ENCODE measurements around the gene HOXD9. TPM values are rescaled to one million over a fixed set of nuclear protein-coding genes. Genes with fewer than 3 reads are reported as not detected.

The HOXD9 gene
- polyA plus RNA-seq, 4 donors: 58.0 to 106 (median 69.1) TPM

DNA sequence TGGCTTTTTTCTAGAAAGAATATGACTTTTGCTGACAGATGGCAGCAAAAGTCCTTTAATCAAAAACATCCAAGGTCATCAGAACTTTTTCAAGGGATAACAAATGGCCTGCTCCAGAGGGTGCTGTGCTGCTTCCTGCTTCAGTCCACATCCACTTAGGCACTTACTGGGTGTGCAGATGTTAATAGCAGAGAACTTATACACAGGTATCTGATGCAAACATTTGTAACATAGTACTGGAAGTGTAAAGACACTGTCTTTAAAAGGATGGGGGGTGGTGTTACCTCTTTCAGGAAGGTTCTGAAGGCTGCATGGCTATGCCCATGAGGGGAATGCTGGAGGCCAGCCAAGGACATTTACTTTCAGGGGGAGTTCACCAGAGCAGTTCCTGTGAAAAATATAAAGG lies 12.5 kb downstream of the HOXD9 start:
- no peak for DNase-seq (ENCODE audit: low read depth in 4 of 4, low spot score in 3 of 4)

DNA sequence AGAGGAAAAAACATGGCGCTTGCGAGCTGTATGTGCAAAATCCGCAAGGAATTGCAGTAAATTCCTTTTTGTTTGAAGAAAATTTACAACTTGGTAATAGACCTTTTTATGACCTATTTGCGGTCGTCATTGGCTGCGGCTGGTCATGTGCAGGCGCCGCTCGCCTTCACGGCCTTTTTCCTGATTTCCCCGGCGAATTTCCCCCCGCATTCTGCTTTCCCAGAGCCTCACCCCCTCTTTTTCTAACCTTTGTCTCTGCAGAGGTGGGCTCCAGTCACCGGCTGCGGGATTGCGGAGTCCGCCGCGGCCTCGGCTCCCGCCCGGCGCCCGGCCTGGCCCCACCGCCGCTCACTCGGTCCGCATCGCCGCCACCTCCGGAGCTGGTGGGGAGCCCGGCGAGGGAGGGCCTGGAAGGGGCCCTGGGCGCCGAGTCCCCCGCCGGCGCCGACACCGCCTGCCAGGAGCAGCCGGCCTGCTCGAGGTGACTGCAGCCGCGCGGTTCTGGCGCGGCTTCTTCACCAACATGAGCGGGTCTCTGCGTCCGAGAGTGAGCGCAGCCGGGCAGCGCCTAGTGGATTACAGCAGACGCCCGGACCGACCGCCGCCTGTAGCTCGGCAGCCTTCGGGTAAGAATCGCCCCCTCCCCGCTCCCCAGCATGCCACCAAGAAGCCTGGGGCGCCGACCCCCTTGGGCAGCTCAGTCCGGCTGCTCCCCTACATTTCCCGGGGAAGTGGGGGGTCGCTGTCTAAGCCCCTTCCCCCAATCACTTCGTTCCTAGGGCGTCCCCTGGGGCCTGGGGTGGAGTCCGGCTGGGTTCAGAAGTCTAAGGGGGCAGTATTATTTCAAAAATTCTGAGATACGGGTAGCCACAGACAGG lies 14.1 kb downstream of the HOXD9 start:
- no peak for DNase-seq (ENCODE audit: low read depth in 4 of 4, low spot score in 3 of 4)

DNA sequence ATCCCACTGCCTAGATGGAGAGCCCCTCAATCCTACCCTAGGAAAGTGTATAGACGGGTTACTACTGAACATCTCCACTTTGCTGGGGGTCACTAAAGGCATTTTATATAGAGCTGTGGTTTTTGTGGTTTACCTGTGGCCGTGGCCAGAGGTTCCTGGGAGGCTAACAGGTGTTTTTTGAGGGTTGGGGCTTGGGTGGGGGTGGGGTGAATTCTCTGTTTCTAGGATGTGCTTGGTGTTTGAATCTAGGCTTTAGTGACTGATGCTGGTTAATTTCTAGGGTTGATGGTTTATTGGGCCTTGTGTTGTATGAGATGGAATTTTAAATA lies 14.7 kb downstream of the HOXD9 start:
- no peak for DNase-seq (ENCODE audit: low read depth in 4 of 4, low spot score in 3 of 4)

DNA sequence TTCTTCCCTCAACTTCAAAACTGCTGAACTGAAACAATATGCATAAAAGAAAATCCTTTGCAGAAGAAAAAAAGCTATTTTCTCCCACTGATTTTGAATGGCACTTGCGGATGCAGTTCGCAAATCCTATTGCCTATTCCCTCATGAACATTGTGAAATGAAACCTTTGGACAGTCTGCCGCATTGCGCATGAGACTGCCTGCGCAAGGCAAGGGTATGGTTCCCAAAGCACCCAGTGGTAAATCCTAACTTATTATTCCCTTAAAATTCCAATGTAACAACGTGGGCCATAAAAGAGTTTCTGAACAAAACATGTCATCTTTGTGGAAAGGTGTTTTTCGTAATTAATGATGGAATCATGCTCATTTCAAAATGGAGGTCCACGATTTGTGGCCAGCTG lies 15.4 kb downstream of the HOXD9 start:
- DNase-seq (ENCODE audit: low read depth in 4 of 4, low spot score in 3 of 4): no peak

DNA sequence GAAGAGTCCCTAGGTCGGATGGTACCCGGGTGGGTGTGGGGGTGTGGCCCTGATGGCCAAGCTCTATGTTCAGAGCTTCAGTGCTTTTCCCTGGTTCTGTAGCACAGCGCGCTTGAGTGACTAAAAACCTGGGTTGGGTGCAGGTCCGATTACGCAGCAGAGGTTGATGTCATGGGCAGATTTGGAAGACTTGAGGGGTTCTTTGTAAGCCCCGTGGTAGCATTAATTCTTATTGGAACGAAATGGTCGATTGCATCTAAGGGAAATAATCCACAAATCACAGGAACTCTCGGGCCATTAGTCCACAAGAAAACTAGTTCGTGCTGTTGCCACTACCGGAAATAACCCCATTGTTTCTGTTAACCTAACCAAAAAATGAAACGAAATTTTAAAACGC lies 16.0 kb downstream of the HOXD9 start:
- no peak for DNase-seq (ENCODE audit: low read depth in 4 of 4, low spot score in 3 of 4)

DNA sequence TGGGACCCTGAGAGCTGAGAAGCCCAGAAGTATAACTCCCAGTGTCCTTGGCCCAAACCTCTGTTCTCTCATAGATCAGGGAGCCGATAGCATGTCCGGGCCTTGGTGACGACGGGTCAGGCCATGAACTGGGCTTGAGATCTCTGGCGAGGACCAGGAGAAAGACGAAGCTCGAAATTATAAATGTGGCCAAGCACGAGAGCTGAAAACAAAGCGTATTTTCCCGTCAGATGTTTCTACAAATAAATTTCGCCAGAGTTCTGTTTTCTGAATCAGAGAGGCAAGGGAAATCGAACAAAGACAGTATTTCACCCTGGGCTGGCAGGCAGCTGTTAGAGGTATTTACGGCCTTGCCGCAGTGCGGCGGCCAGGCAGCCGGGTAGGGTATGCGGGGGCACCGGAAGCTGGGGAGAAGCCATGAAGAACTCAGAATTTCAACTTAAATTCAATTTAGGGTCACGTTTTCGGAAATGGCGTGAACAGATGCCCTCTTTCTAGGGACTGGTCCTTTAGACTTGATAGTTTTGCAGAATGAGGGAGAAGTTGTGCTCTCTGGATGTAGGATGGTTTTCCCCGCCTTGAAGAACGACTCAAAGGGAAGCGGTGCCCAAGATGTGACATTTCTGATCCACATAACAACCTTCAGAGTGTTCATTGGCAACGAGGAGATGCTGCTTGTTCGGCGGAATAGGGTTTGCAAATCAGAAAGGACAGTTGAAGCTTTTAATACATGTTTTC lies 16.6 kb downstream of the HOXD9 start:
- DNase-seq (ENCODE audit: low read depth in 4 of 4, low spot score in 3 of 4): no peak

DNA sequence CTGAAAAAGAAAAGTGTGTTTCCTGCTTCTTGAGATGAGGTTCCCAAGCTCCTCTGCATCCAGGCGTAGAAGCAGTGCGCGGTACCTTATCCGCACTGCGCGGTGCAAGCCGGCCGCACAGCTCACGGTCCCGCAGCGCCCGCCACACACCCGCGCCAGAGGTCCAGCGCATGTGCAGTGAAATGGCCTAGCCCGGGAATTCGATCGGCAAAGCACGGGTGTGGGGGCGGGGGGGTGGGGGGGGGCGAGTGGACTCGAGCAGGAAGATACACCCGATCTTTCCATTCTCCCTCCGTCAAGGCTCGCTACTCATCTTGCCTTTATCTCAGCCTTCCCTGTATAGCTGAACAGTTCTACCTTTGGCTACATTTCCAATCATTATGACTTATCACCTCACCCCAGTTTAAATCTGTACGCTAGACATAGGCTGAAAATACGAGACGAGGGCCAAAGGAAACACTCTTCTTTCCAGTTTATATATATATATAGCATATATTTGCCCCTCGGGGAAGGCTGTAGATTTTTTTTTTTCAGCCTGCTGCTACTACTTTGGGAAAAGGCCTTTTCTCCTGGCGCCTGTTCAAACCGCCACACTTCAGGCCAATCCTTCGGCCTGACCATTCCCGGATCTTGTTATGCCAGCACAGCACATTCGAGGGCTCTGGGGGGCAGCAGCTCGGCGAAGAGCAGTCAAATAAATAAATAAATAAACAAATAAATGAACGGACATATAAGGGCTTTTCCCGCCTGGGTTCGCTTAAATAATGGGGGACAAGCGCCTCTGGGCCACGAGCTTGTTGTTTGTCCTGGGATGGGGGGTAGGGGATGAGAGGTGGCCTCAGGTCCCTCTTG lies 17.4 kb downstream of the HOXD9 start:
- no peak for DNase-seq (ENCODE audit: low read depth in 4 of 4, low spot score in 3 of 4)

DNA sequence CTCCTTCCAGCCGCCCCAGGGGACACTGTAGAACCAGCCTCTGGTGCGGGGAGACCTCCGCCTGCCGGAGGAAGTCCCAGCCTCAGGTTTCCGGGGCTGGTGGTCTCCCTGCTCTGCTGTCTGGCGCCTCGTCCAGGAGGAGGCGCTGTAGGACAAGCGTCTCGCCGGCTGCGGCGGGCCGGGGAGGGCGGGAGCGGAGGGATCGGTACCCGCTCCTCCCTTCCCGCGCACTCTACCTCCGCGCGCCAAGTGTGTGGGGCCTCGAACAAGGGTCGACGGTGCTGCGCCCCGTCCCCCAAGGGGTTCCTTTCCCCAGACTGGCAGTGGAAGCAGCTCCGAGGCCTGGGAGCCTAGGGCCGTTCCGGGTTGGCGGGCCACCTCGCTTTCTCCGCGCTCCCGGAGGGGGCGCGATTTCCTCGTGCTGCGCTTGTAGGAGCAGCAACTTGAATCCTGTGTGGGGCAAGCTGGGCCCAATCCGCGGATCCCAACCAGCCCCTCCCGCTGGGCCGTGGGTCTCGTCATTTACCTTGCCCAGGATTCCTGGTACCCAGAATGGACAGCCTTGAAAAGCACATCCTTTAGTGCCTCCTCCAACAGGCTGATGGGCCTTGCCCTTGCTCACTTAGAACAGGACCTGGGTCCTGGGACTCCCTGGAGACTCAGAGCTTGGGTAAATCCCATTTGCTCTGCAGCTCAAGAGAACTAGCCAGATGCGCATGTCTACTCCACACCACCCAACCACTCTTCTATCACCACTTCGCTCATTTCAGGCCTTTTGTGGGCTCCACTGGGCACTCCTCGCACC lies 18.2 kb downstream of the HOXD9 start:
- DNase-seq (ENCODE audit: low read depth in 4 of 4, low spot score in 3 of 4): no peak

DNA sequence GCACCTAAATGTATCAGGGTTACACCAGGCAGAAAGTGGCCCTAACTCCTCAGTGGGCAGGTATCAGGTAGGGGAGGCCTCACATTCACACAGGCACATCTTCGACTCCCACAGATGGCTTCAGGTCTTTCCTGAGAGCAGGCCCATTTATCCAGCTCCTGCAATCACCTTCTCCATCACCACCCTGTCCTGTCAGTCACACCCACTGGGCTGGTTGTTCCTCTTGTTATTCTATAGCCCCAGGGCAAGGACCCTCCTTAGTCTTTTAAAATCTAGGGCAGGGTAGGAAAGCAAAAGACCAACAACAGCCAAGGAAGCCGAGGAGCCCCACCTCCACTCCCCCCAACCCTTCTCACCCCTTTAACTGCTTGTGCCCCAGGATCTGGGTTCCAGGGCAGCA lies 19.8 kb downstream of the HOXD9 start:
- no peak for DNase-seq (ENCODE audit: low read depth in 4 of 4, low spot score in 3 of 4)

DNA sequence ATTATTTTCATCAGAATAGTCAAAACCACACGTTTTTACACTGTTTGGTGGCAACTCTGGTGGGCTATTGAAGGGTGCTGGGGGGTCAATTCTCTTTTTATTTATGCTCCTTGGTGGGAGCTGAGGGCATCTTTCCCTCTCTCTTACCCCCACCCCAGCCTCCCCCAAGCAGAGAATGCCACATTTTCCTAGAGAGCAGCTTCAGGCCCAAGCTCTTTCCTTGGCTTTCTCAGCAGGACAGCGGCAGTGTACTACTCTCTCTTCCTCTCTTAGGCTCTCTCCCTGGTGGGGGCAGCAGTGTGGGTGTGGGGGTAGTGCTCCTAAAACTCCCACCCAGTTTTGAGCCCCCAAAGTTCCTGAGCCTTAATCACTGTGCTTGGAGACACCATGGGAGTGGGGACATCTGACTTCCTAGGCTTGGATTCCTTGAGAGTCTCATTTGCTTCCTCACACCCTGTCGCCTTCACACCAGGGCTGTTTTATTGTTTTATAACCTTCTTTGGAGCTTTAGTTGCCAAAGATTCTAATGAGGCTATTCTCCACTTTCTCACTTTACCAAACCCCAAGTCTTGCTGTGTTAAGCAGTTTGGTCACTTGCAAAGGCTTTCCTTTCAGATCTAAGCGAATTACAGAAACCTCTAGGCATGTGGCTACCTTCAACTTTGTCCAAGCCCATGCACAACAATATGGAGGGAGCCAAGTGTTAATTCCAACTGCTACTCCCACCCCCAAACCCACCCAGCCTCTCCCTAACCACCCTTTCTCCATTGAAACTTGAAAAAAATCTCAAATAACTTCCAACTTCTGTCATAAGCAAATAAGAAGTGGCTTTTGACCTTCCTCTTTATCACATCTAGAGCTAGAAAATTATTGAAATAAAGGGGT lies 22.8 kb downstream of the HOXD9 start:
- DNase-seq (ENCODE audit: low read depth in 4 of 4, low spot score in 3 of 4): no peak

DNA sequence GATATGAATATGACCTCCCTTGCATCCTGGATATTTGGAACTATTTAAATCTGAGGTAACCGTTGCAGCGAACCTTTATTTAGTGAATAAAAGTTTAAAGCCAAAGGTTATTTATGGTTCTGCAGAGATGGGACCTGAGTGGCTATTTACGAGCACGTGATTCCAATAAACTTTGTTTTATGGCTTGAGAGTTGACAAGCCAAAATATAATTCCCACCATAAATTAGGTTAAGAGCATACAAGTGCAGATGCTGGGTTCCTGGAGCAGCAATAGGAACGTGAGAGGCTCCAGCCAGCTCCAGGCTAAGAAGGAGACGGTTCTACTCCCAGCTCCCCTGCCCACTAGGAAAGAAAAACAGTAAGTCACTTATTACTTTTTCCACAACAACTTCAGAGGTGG lies 23.6 kb downstream of the HOXD9 start:
- DNase-seq (ENCODE audit: low read depth in 4 of 4, low spot score in 3 of 4): peak in 1 of 4 donors; percentile 70

DNA sequence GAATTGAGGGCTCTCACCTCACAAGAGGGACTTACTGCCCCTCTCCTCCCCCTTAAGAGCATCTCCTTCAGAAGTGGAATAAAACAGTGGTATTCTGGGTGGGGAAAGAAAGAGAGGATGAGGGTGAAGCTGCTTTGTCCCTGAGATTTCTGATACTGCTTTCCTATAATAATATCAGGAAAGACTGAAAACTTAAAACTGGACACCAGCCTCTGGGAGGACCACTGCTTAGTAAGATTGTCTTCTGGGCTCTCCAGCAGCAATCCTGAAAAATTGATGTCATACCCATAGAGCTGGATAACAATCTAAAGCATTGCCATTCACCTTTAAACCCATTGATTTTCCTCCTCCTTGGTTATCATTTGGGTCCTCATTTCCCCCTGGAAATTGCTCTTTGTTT lies 24.1 kb downstream of the HOXD9 start:
- no peak for DNase-seq (ENCODE audit: low read depth in 4 of 4, low spot score in 3 of 4)

DNA sequence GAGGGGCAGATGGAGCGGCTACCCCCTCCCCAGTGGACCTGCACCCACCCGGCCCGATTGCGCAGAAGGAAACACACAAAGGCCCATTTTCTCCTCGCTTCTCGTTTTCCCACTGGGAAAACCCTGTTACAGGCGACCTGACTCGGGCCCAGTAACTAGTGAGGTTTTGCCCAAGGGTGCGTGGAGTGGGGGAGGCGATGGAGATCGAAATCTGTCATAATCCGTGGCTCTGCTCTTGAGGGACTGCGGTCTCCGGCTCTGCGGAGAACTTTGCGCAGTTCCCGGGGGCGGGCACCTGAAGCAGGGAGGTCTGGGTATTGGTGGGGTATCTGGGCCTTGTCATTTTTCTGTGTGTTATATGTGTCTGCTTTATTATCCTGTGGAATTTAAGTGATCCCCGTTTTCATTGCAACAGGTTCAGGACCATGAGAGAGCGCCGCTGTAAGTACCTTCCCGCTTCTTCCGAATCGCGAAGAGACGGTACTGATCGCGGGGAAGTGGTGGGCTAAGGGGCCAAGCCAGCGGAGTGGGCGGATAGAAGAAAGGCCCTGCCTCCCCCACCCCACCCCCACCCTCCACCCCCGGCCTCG lies 24.8 kb downstream of the HOXD9 start:
- no peak for DNase-seq (ENCODE audit: low read depth in 4 of 4, low spot score in 3 of 4)

DNA sequence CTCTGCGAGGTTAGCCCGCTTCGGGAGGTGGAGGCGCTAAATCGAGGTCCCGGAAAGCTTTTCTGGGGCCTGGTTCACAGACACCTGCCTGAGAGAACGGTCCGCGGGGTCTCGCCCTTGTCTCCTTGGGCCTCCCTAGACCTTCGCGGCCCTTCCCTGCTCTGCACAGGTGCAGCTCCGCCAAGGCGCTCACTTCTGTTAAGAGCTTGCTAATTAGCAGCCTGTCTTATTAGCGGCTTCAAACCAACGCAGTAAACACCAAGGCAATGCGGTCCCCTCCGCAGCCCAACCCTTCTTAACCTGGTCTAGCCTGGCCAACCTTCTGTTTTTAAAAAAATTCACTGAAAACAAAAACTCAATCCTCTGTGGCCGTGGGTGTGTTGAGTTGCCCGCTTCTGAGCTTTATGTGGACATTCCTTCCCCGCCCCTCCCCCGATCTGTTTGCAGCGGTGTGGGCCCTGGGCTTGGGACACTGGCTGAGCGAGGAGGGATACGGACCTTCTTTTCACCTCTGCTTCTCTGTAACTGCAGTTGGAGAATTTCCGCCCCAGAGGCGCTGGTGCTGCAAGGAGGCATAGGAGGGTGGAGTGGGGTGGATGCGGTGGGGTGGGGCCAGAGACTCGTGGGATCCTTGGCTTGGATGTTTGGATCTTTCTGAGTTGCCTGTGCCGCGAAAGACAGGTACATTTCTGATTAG lies 25.4 kb downstream of the HOXD9 start:
- DNase-seq (ENCODE audit: low read depth in 4 of 4, low spot score in 3 of 4): no peak

DNA sequence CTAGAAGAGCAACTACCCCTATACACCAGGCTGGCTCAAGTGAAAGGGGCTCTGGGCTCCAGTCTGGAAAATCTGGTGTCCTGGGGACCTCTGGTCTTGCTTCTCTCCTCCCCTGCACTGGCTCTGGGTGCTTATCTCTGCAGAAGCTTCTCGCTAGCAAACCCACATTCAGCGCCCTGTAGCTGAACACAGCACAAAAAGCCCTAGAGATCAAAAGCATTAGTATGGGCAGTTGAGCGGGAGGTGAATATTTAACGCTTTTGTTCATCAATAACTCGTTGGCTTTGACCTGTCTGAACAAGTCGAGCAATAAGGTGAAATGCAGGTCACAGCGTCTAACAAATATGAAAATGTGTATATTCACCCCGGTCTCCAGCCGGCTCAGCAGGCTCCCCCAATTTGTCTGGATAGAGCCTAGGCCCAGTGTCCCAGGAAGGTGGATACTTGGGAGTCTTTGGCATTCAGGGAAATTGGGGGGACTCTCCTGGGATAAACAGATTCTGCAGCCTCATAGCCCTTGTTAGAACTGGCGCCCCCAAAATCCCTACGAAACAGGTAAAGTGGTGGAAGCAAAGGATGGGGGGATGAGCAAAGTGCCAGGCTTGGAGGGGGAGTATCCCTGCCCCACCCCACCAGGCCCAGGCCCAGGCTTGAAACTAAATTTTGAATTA lies 26.4 kb downstream of the HOXD9 start:
- no peak for DNase-seq (ENCODE audit: low read depth in 4 of 4, low spot score in 3 of 4)

DNA sequence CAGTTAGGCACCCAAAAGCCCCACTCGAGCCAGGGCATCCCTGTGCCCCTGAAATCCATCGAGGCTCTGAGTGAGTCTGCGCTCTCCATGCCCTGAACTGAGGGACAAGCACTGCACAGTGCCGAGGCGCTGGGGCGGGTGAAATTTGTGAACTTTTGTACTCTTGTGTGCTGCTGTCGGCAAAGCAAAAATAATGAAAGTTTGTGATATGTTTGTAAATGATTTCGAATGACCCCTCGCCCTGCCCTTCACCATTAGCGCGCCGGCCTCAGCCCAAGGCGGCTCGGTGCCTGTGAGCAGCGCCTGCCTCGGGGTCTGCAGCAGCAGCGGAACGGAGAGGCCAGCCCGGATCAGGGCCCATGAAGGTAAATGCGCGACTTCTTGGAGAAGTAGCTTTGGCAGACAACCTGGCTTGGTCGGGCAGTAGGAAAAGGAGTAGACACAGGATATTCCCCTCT lies 27.0 kb downstream of the HOXD9 start:
- no peak for DNase-seq (ENCODE audit: low read depth in 4 of 4, low spot score in 3 of 4)

DNA sequence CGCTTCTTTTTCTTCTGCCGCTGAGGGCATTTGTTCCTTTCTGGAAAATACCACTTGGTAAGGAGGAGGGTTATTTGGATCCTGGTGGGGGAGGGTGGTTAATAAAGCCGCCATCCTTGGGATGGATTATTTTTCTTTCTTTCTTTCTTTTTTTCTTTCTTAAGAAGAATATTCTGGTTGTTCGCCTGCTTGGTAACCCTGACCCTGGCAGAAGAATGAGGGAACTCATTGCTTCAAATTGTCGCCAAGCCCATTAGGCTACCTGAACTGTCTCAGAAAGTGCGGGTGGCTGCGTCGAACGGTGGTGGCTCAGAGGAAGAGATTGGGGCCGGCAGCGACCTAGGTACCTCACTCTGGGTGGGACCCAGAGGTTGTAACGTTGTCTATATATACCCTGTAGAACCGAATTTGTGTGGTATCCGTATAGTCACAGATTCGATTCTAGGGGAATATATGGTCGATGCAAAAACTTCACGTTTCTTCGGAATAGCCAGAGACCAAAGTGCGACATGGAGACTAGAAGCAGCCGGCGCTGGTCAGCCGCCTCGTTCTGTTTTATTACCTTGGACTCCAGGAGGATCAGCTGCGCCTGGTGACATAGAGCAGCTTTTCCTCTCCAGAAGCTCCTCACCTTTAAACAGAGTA lies 27.5 kb downstream of the HOXD9 start:
- DNase-seq (ENCODE audit: low read depth in 4 of 4, low spot score in 3 of 4): no peak

Data from left renal pelvis (tissue), 4 donors.